GM23248 (cell line): Measurements from ENCODE around the gene HBB. TPM values are rescaled to one million over a fixed set of nuclear protein-coding genes. Genes with fewer than 3 reads are reported as not detected.

Source experiments
- DNase-seq: peaks from one replicate; pipeline ENCODE4 v3.0.0-alpha.2; 2015
- H2AFZ ChIP-seq: fragments of 200-600 bp; sonication (generic); 2 replicates; pipeline ENCODE4 v1.6.1; 2016; ENCODE audit warnings: antibody characterized with exemption
- H3F3A ChIP-seq: fragments of 200-600 bp; sonication (generic); 2 replicates; pipeline ENCODE4 v1.6.1; 2016; ENCODE audit warnings: mild to moderate bottlenecking, antibody characterized with exemption, mixed run types; ENCODE audit not compliant: insufficient read depth
- H3K27ac ChIP-seq: fragments of 200-600 bp; sonication (generic); 2 replicates; pipeline ENCODE4 v1.5.1; 2016; ENCODE audit warnings: mild to moderate bottlenecking
- H3K27me3 ChIP-seq: fragments of 200-600 bp; sonication (generic); replicated peaks from 2 replicates; pipeline ENCODE4 v1.6.1; 2016; ENCODE audit warnings: mild to moderate bottlenecking; ENCODE audit not compliant: insufficient read depth
- H3K36me3 ChIP-seq: fragments of 200-600 bp; sonication (generic); 2 replicates; pipeline ENCODE4 v1.6.1; 2016; ENCODE audit warnings: low read depth, mild to moderate bottlenecking
- H3K4me1 ChIP-seq: fragments of 200-600 bp; sonication (generic); 2 replicates; pipeline ENCODE4 v1.6.1; 2016; ENCODE audit warnings: mild to moderate bottlenecking; ENCODE audit not compliant: insufficient read depth
- H3K4me2 ChIP-seq: fragments of 200-600 bp; sonication (generic); one replicate; pipeline ENCODE4 v1.6.1; 2016; ENCODE audit warnings: mild to moderate bottlenecking; ENCODE audit not compliant: unreplicated experiment
- H3K4me3 ChIP-seq: fragments of 200-600 bp; sonication (generic); 2 replicates; pipeline ENCODE4 v1.5.1; 2016; ENCODE audit warnings: mild to moderate bottlenecking
- H3K79me2 ChIP-seq: fragments of 200-600 bp; sonication (generic); 2 replicates; pipeline ENCODE4 v1.6.1; 2016; ENCODE audit warnings: mild to moderate bottlenecking; ENCODE audit not compliant: insufficient read depth
- H3K9ac ChIP-seq: fragments of 200-600 bp; sonication (generic); 2 replicates; pipeline ENCODE4 v1.6.1; 2016; ENCODE audit warnings: mild to moderate bottlenecking
- H3K9me2 ChIP-seq: fragments of 200-600 bp; sonication (generic); 2 replicates; pipeline ENCODE4 v1.6.1; 2016; ENCODE audit warnings: mixed run types, mild to moderate bottlenecking, moderate library complexity; ENCODE audit not compliant: insufficient read depth
- H3K9me3 ChIP-seq: fragments of 200-600 bp; sonication (generic); one replicate; pipeline ENCODE4 v1.6.1; 2017; ENCODE audit warnings: low read depth
- H4K20me1 ChIP-seq: fragments of 200-600 bp; sonication (generic); 2 replicates; pipeline ENCODE4 v1.6.0; 2016; ENCODE audit not compliant: insufficient read depth
- EZH2 ChIP-seq: fragments of 200-600 bp; sonication (generic); IDR thresholded peaks from 2 replicates; pipeline ENCODE4 v1.6.1; 2018; ENCODE audit warnings: antibody characterized with exemption, mild to moderate bottlenecking; ENCODE audit not compliant: insufficient read depth, poor library complexity, severe bottlenecking
- EZH2phosphoT487 ChIP-seq: fragments of 200-600 bp; sonication (generic); IDR thresholded peaks from 2 replicates; pipeline ENCODE4 v1.6.1; 2018; ENCODE audit warnings: antibody characterized with exemption, moderate library complexity, mild to moderate bottlenecking, low read depth; ENCODE audit not compliant: insufficient read depth
- WGBS, 2 experiments: methylation state at CpG; one replicate each; pipeline ENCODE4 v1.1.6; 2015 to 2017; ENCODE audit warnings: low lambda C conversion rate in 2 of 2, low coverage in 1 of 2; ENCODE audit errors: missing lambda C conversion rate in 2 of 2; 5-methylcytosine and 5-hydroxymethylcytosine counted together
- in situ Hi-C: fragments of 300-500 bp; cut with MboI; formaldehyde crosslinking; loops from 2 replicates; pipeline ENCODE4 v1.15.0; 2020
- polyA plus RNA-seq: library from polyadenylated mRNA; unstranded; fragments of >200 nt; fragmentation: Nextera tagmentation; extraction: Ambion mirVana; gene quantifications from 2 replicates; pipeline ENCODE4 v1.2.1, GENCODE V29; 2016
- total RNA-seq: library from RNA; depleted of rRNA; stranded (reverse); fragments of >200 nt; shearing (Covaris generic); gene quantifications from 2 replicates; pipeline ENCODE4 v1.2.3, GENCODE V29; 2014

HBB gene
- total and polyA plus RNA-seq, 2 experiments from 2014 or later, result not detected

DNA sequence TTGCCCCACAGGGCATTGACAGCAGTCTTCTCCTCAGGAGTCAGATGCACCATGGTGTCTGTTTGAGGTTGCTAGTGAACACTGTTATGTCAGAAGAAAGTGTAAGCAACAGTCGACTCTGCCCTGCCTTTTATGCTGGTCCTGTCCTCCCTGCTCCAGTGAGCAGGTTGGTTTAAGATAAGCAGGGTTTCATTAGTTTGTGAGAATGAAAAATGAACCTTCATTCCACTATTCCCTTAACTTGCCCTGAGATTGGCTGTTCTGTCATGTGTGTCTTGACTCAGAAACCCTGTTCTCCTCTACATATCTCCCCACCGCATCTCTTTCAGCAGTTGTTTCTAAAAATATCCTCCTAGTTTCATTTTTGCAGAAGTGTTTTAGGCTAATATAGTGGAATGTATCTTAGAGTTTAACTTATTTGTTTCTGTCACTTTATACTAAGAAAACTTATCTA, 7.5 kb upstream of the HBB start, which contains the start of gene HBD:
Gene HBD, minus strand, starts transcription at position 103 of the 454 bp plus-strand sequence. Its CDS starts 50 bp downstream, at position 53.
- H3K27ac ChIP-seq, result no peak within 1 kb of the TSS
- H3K4me2 ChIP-seq, result peak within 1 kb of the TSS; percentile 39
- H3K79me2 ChIP-seq, result no peaks in the 10 kb centered on the region
- WGBS, 2 experiments, result 7 to 27% methylated on average over 2 of the region's 2 CpGs
- peak within 1 kb of the TSS; percentile 17 for H3K4me3 ChIP-seq
- no peaks in the 10 kb centered on the region for H3K9me2 ChIP-seq
- no peaks in the 10 kb centered on the region for H3K9me3 ChIP-seq
- no peak within 1 kb of the TSS for H3K9ac ChIP-seq
- in situ Hi-C loops, result no loop called here
- no peaks in the 10 kb centered on the region for H4K20me1 ChIP-seq
- no peaks in the 10 kb centered on the region for H3K27me3 ChIP-seq
- TF ChIP-seq EZH2phosphoT487 (no peak), EZH2 (no peak)
- H2AFZ ChIP-seq, result peak within 1 kb of the TSS; percentile 56
- no peaks in the 10 kb centered on the region; the same call in 1 of the 2 replicates for H3K4me1 ChIP-seq
- DNase-seq, result peak; percentile 64
- no peaks in the 10 kb centered on the region for H3K36me3 ChIP-seq
- 0 out of 2 replicates have a peak, but pooled peaks cover 5% of the 10 kb centered on the region for H3F3A ChIP-seq

DNA sequence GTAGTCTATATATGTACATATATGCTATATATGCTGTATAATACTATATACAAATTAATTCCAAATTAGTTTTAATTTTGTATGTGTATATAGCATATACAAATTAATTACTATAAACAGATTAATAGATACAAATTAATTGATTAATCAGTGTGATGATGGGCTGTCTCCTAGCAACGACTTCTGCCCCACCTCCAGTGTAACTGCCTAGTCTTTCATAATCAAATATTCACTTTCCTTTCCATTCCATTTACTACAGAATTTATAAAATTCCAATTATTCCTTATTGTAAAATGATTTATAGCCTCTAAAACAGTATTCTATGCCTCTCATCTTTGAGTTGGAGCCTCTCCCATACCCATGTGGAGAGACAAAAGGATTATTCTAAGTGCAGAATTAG, 6.4 kb upstream of the HBB start:
- 68 to 75% methylated on average over 1 of the region's 1 CpG for WGBS, 2 experiments

DNA sequence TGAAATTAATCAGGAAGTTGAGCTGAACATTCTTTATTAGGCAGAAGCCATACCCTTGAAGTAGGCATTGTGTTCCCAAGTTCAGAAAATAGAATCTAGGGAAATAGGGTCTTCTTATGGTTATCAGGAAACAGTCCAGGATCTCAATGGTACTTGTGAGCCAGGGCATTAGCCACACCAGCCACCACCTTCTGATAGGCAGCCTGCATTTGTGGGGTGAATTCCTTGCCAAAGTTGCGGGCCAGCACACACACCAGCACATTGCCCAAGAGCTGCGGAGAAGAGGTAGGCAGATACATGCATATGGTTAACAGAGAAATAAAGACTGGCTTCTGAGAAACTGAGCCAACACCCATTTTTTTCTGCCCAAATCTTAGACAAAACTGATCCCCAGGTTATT, 6.0 kb upstream of the HBB start:
- no peak for TF ChIP-seq EZH2
- no peak for TF ChIP-seq EZH2phosphoT487
- Histone ChIP-seq H3K27me3 (no peaks in the 10 kb centered on the region), H3F3A (0 out of 2 replicates have a peak, but pooled peaks cover 5% of the 10 kb centered on the region), H3K36me3 (no peaks in the 10 kb centered on the region), H4K20me1 (no peaks in the 10 kb centered on the region), H3K4me2 (no peak overlapping the region), H3K27ac (no peak overlapping the region), H3K9me3 (no peaks in the 10 kb centered on the region), H3K9ac (no peak overlapping the region), H2AFZ (no peak overlapping the region), H3K79me2 (no peaks in the 10 kb centered on the region), H3K4me1 (no peaks in the 10 kb centered on the region; the same call in 1 of the 2 replicates), H3K4me3 (no peak overlapping the region), H3K9me2 (no peaks in the 10 kb centered on the region)
- in situ Hi-C loops, result no loop called here
- DNase-seq, result no peak
- 84% methylated on average over 2 of the region's 2 CpGs for WGBS, 2 experiments

More for the DNA sequence above, 6.4 kb upstream of the HBB start:
- Histone ChIP-seq H3K9me3 (no peaks in the 10 kb centered on the region), H3K9ac (no peak overlapping the region), H3K27me3 (no peaks in the 10 kb centered on the region), H2AFZ (no peak overlapping the region), H3K4me1 (no peaks in the 10 kb centered on the region; the same call in 1 of the 2 replicates), H3K27ac (no peak overlapping the region), H3F3A (0 out of 2 replicates have a peak, but pooled peaks cover 5% of the 10 kb centered on the region), H4K20me1 (no peaks in the 10 kb centered on the region), H3K9me2 (no peaks in the 10 kb centered on the region), H3K4me3 (no peak overlapping the region), H3K36me3 (no peaks in the 10 kb centered on the region), H3K79me2 (no peaks in the 10 kb centered on the region), H3K4me2 (no peak overlapping the region)
- in situ Hi-C loops, result no loop called here
- no peak for DNase-seq
- no peak for TF ChIP-seq EZH2phosphoT487
- no peak for TF ChIP-seq EZH2

DNA sequence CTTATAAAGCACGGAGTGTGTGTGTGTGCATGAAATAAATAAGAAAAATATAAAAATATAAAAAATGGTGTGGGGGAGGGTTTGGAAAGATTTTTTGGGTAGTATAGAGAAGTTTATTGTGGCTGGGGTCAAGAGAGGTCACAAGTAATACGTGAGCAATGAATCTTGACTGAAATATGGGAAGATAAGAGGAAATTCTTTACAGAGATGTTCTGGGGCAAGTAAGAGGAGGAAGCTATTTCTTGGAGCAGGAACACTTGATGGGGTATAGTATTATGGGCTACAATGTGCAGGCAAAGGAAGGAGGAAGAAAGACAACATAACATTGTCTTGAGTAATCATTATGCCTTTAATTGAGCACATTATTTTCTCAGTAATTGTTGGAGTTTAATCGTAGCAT, 5.3 kb upstream of the HBB start:
- in situ Hi-C loops, result no loop called here

More for the DNA sequence above, 5.3 kb upstream of the HBB start:
- Histone ChIP-seq H3F3A (0 out of 2 replicates have a peak, but pooled peaks cover 5% of the 10 kb centered on the region), H3K4me1 (no peaks in the 10 kb centered on the region; the same call in 1 of the 2 replicates), H3K4me2 (no peak overlapping the region), H3K36me3 (no peaks in the 10 kb centered on the region), H3K9me3 (no peaks in the 10 kb centered on the region), H2AFZ (no peak overlapping the region), H3K9me2 (no peaks in the 10 kb centered on the region), H3K27ac (no peak overlapping the region), H3K4me3 (no peak overlapping the region), H3K9ac (no peak overlapping the region), H3K27me3 (no peaks in the 10 kb centered on the region), H4K20me1 (no peaks in the 10 kb centered on the region), H3K79me2 (no peaks in the 10 kb centered on the region)
- WGBS, 2 experiments, result 55 to 57% methylated on average over 3 of the region's 3 CpGs
- TF ChIP-seq EZH2 (no peak), EZH2phosphoT487 (no peak)
- no peak for DNase-seq
